Astrocyte of the spinal cord (primary cell): ENCODE results near the gene NLGN1.

Source experiments
- DNase-seq: peaks from one replicate; pipeline ENCODE4 v3.0.0; 2011; ENCODE audit warnings: low read depth, low spot score
- H3K4me3 ChIP-seq: 2 replicates; pipeline ENCODE4 v1.5.1; 2011; ENCODE audit warnings: low read depth, mild to moderate bottlenecking, low read length, moderate library complexity
- in situ Hi-C: cut with HindIII; loops from 2 replicates; pipeline ENCODE4 v1.10.0; 2017; ENCODE audit warnings: low sequenced_read_pairs
- TF ChIP-seq, protein P1 (sequence below): IDR thresholded peaks from 2 replicates; pipeline ENCODE4 v1.5.1; 2012; ENCODE audit warnings: low read depth, mild to moderate bottlenecking, low read length, inconsistent platforms

NLGN1 gene

DNA sequence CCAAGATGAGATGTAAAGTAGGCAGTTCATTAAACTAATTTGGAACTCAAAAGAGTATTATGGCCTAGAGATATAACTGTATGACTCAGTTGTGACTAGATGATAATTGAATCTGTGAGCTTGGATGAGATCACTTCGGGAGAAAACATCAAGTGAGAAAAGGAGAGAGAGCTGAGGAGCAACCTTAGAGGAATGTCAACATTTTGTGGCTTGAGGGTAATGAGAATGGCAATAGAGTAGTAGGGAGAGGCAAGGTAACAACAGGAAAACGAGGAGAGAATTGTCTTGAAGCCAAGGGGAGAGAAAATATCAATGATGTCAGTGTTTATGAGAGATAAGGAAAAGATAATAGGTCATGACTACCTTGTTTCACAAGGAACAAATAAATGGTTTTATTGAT, 580.2 kb downstream of the NLGN1 start:
- no peak overlapping the region for H3K4me3 ChIP-seq
- in situ Hi-C loops: no loop called here
- DNase-seq: peak; percentile 58
- TF ChIP-seq, protein P1, sequence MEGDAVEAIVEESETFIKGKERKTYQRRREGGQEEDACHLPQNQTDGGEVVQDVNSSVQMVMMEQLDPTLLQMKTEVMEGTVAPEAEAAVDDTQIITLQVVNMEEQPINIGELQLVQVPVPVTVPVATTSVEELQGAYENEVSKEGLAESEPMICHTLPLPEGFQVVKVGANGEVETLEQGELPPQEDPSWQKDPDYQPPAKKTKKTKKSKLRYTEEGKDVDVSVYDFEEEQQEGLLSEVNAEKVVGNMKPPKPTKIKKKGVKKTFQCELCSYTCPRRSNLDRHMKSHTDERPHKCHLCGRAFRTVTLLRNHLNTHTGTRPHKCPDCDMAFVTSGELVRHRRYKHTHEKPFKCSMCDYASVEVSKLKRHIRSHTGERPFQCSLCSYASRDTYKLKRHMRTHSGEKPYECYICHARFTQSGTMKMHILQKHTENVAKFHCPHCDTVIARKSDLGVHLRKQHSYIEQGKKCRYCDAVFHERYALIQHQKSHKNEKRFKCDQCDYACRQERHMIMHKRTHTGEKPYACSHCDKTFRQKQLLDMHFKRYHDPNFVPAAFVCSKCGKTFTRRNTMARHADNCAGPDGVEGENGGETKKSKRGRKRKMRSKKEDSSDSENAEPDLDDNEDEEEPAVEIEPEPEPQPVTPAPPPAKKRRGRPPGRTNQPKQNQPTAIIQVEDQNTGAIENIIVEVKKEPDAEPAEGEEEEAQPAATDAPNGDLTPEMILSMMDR: no peak

DNA sequence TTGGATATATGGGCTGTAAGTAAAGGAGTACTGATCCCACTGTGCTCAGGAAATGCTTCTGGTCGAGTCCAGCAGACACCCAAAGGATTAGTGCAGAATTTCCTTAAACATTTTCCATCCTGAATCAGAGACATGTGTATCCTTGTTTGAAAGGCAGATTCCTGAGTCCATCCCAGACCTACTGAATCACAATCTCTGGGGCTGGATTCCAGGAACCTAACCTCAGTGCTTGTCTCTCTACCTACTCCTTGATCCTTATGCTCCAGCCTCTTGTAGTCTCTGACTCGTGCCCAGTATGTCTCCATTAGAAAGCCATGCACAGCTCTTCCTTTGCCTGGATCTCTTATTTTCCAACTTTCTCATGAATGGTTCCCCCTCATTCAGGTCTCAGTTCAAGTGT, 585.8 kb downstream of the NLGN1 start:
- TF ChIP-seq, protein P1: no peak
- in situ Hi-C loops: no loop called here
- peak; percentile 10 for DNase-seq
- H3K4me3 ChIP-seq: no peak overlapping the region

DNA sequence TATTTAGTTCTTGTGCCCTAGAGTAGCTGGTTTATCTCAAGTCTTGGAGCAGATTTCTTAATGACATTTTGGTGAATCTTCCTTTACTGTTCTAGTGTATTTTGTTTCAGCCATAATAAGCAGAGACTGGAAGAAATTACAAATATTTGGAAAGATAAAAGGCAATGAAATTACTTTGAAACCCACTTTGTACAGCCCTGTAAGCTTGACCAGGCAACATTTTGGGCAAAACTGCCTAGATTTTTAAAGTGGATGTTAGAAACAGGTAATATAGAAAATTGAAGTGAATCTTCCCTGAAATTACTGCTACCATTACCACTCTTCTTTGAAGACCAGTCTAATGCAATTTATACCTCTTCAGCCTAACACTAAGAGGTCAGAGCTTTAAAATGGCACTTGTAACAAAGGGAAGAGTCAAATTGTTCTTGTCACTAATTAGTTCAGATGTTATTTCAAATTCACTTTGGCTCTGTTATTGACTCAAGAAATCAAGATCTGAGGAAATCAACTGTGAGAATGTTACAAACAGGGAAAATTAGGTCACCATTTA, 589.4 kb downstream of the NLGN1 start:
- DNase-seq: no peak
- no peak overlapping the region for H3K4me3 ChIP-seq
- in situ Hi-C loops: no loop called here
- TF ChIP-seq, protein P1: no peak

DNA sequence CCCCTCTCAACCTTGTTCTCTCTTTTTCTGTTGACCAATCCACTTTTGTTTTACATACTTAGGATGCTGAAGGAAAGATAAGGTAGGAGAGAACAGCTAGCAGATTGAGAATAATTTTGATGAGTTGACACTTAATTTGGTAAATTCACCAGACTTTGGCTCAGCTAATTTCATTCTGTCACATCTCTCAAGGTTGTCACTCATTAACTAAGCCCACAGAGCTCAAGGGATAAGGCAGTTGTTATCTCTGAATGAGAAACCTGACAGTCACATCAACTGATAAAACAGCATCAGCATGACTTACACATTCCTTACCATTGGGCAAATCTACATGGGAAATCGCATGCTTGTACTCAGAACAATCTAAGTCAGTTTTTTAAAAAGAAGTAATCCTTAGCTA, 591.4 kb downstream of the NLGN1 start:
- no peak for DNase-seq

DNA sequence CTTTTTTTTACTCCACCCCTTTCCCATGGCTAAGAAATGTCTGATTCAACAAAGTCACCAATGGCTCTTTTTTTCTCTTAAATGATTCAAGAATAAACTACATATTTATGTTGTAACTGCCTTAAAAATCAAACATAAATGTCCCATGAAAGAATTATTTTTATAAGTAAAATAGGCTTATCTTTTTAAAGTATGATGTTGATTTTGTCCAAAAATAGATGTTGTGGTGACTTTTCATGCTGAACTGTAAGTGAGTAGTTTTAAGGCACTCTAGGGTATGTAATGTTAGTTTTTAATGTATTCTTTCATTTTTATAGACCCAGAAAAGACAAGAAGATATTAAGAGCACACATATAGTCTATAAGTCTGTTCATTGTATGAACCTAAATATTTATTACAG, 594.9 kb downstream of the NLGN1 start:
- TF ChIP-seq, protein P1: no peak
- no peak for DNase-seq
- in situ Hi-C loops: no loop called here
- H3K4me3 ChIP-seq: no peak overlapping the region

More for the DNA sequence above, 591.4 kb downstream of the NLGN1 start:
- no peak overlapping the region for H3K4me3 ChIP-seq
- TF ChIP-seq, protein P1: no peak
- in situ Hi-C loops: no loop called here

DNA sequence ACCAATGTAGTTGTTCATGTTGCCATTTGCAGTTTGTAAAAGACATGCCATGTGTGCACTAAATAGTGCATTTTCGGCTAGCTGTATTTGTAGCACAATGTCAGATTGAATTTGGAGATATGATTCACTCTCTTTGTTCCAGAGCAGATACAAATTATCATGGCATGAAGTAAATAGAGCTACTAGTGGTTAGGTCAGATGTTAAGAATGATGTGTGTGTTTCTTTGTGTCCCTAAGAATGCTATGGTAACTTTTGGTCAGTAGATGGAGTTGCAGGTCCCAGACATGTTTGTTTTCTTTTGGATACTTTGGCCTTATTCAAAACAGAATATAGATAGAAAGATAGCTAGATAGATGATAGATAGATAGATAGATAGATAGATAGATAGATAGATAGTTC, 595.8 kb downstream of the NLGN1 start:
- no peak overlapping the region for H3K4me3 ChIP-seq
- DNase-seq: peak; percentile 59
- in situ Hi-C loops: no loop called here
- TF ChIP-seq, protein P1: peak; percentile 55

DNA sequence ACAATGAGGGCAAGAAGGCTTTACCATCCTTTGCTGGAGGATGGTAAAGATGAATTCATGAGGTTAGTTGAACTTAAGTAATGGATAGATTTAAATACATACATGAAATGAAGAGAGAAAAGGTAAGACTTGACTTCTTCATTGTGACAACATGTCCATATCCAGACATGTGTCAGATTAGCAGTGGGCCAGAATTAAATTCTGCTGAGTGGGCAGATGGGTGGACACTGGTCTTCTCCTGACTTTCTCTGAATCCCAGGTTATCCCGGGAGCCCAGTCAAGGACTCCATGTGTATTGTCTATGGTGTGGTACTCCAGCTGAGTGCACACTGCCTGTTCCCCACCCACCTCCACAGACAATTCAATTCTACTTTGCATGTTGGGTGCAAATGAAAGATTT, 603.1 kb downstream of the NLGN1 start:
- TF ChIP-seq, protein P1: no peak
- in situ Hi-C loops: no loop called here
- DNase-seq: no peak
- no peak overlapping the region for H3K4me3 ChIP-seq
